NCI-H2196 treated with DMSO at 0.1 percent for 48 hours (cell line): ENCODE results near the gene RNF157.
"Not testable (repeated sequence)": the region's sequence is repeated elsewhere in the genome, so short reads cannot be mapped to it uniquely, and the experiment has no call there.

ENCODE experiments used
- DNase-seq: peaks from one replicate; lab custom pipeline; 2025; ENCODE audit not compliant: unreplicated experiment; lab: John Stamatoyannopoulos, UW

Gene RNF157

GRCh38 chr17:76236603-76237002 lies 3.7 kb downstream of the RNF157 start:
- no peak for DNase-seq

GRCh38 chr17:76235883-76236282 lies 4.4 kb downstream of the RNF157 start:
- no peak for DNase-seq

GRCh38 chr17:76234354-76234679 lies 6.0 kb downstream of the RNF157 start:
- DNase-seq: no peak

GRCh38 chr17:76233588-76234353 lies 6.5 kb downstream of the RNF157 start:
- DNase-seq: no peak

GRCh38 chr17:76232342-76232741 lies 8.0 kb downstream of the RNF157 start:
- DNase-seq: no peak

- DNase-seq: not testable (repeated sequence)
Observed at GRCh38 chr17:76226749-76227148, 13.5 kb downstream of the RNF157 start.

GRCh38 chr17:76225373-76226086 lies 14.8 kb downstream of the RNF157 start:
- DNase-seq: not testable (repeated sequence)

GRCh38 chr17:76223802-76224201 lies 16.5 kb downstream of the RNF157 start:
- DNase-seq: no peak

- DNase-seq: no peak
Observed at GRCh38 chr17:76219670-76220383, 20.5 kb downstream of the RNF157 start.

GRCh38 chr17:76217081-76217480 lies 23.2 kb downstream of the RNF157 start:
- DNase-seq: no peak

GRCh38 chr17:76213491-76213890 lies 26.8 kb downstream of the RNF157 start:
- DNase-seq: no peak

- DNase-seq: no peak
Observed at GRCh38 chr17:76208120-76208519, 32.2 kb downstream of the RNF157 start.

GRCh38 chr17:76207275-76208059 lies 32.8 kb downstream of the RNF157 start:
- no peak for DNase-seq

GRCh38 chr17:76205542-76206144 lies 34.6 kb downstream of the RNF157 start:
- DNase-seq: not testable (repeated sequence)

GRCh38 chr17:76204277-76204676 lies 36.0 kb downstream of the RNF157 start:
- DNase-seq: no peak

- no peak for DNase-seq
Observed at GRCh38 chr17:76200354-76200753, 39.9 kb downstream of the RNF157 start.

- DNase-seq: no peak
Observed at GRCh38 chr17:76199469-76199868, 40.8 kb downstream of the RNF157 start.

- DNase-seq: no peak
Observed at GRCh38 chr17:76198702-76199101, 41.6 kb downstream of the RNF157 start.

GRCh38 chr17:76197911-76198310 lies 42.4 kb downstream of the RNF157 start:
- DNase-seq: no peak

- DNase-seq: no peak
Observed at GRCh38 chr17:76196675-76197074, 43.6 kb downstream of the RNF157 start.
